Measurements from ENCODE around the gene ZNF429. TPM values are rescaled to one million over a fixed set of nuclear protein-coding genes. Genes with fewer than 3 reads are reported as not detected.

The ZNF429 gene
- polyA plus RNA-seq, 1 donor (not counting 4 experiments of a cell fraction or from before 2014, with no cell fraction given): 4.4 TPM

- dilution Hi-C loops (cut with MboI; ENCODE audit: extremely low pct_ligation_motif_present, low sequenced_read_pairs): no loop called here
- Histone ChIP-seq H3K79me2 (ENCODE audit: control insufficient read depth, insufficient read depth, low read length) (no peaks in the 10 kb centered on the region), H3K36me3 (ENCODE audit: control insufficient read depth in 2 of 2, extremely low read depth in 1 of 2, insufficient read depth in 2 of 2, low read length in 2 of 2) (no peaks in the 10 kb centered on the region), H3K9me1 (ENCODE audit: control insufficient read depth, extremely low read depth, insufficient read depth, low read length) (no peaks in the 10 kb centered on the region), H3K9ac (ENCODE audit: control insufficient read depth, extremely low read depth, insufficient read depth, low read length) (no peak overlapping the region), H3K4me1 (ENCODE audit: control insufficient read depth, extremely low read depth, insufficient read depth, low read length) (no peaks in the 10 kb centered on the region), H3K4me3 (ENCODE audit: control insufficient read depth in 2 of 3, extremely low read depth in 1 of 3, insufficient read depth in 2 of 3, low read depth in 1 of 3, low read length in 3 of 3) (no peak overlapping the region), H3K9me3 (ENCODE audit: control insufficient read depth, low read depth, low read length) (peaks cover 6% of the 10 kb centered on the region), H3K4me2 (ENCODE audit: control insufficient read depth, extremely low read depth, insufficient read depth, low read depth, low read length) (no peak overlapping the region), H3K27me3 (ENCODE audit: control insufficient read depth, extremely low read depth, insufficient read depth, low read length) (no peaks in the 10 kb centered on the region), H3K27ac (ENCODE audit: control insufficient read depth, insufficient read depth, low read length) (no peak overlapping the region), H4K20me1 (ENCODE audit: control insufficient read depth, extremely low read depth, insufficient read depth, low read length) (no peaks in the 10 kb centered on the region), H2AFZ (ENCODE audit: control insufficient read depth, low read length) (no peak overlapping the region)
- no peak for TF ChIP-seq CTCF (optimal IDR thresholded peaks at IDR 0.05 in 1 of 3, IDR thresholded peaks at IDR 0.05 in 1 of 3, conservative IDR thresholded peaks at IDR 0.05 in 1 of 3; ENCODE audit: extremely low read depth in 1 of 3, insufficient read depth in 2 of 3, low read length in 3 of 3)
- TF ChIP-seq EZH2 (IDR thresholded peaks at IDR 0.05; ENCODE audit: low read length): no peak
- FAIRE-seq: no peak
- no peak for DNase-seq (ENCODE audit: low read depth, low spot score)
Measured at GRCh38 chr19:21466627-21467026, 38.8 kb upstream of the ZNF429 start.

- Histone ChIP-seq H3K4me3 (ENCODE audit: control insufficient read depth in 2 of 3, extremely low read depth in 1 of 3, insufficient read depth in 2 of 3, low read depth in 1 of 3, low read length in 3 of 3) (no peak overlapping the region), H3K9me3 (ENCODE audit: control insufficient read depth, low read depth, low read length) (peaks cover 5% of the 10 kb centered on the region), H3K36me3 (ENCODE audit: control insufficient read depth in 2 of 2, extremely low read depth in 1 of 2, insufficient read depth in 2 of 2, low read length in 2 of 2) (no peaks in the 10 kb centered on the region), H3K4me1 (ENCODE audit: control insufficient read depth, extremely low read depth, insufficient read depth, low read length) (no peaks in the 10 kb centered on the region), H3K9ac (ENCODE audit: control insufficient read depth, extremely low read depth, insufficient read depth, low read length) (no peak overlapping the region), H3K27me3 (ENCODE audit: control insufficient read depth, extremely low read depth, insufficient read depth, low read length) (no peaks in the 10 kb centered on the region), H2AFZ (ENCODE audit: control insufficient read depth, low read length) (no peak overlapping the region), H3K27ac (ENCODE audit: control insufficient read depth, insufficient read depth, low read length) (no peak overlapping the region), H3K79me2 (ENCODE audit: control insufficient read depth, insufficient read depth, low read length) (no peaks in the 10 kb centered on the region), H3K9me1 (ENCODE audit: control insufficient read depth, extremely low read depth, insufficient read depth, low read length) (no peaks in the 10 kb centered on the region), H3K4me2 (ENCODE audit: control insufficient read depth, extremely low read depth, insufficient read depth, low read depth, low read length) (no peak overlapping the region), H4K20me1 (ENCODE audit: control insufficient read depth, extremely low read depth, insufficient read depth, low read length) (no peaks in the 10 kb centered on the region)
- dilution Hi-C loops (cut with MboI; ENCODE audit: extremely low pct_ligation_motif_present, low sequenced_read_pairs): no loop called here
- DNase-seq (ENCODE audit: low read depth, low spot score) (no peak), FAIRE-seq (no peak)
- TF ChIP-seq CTCF (optimal IDR thresholded peaks at IDR 0.05 in 1 of 3, IDR thresholded peaks at IDR 0.05 in 1 of 3, conservative IDR thresholded peaks at IDR 0.05 in 1 of 3; ENCODE audit: extremely low read depth in 1 of 3, insufficient read depth in 2 of 3, low read length in 3 of 3) (no peak), EZH2 (IDR thresholded peaks at IDR 0.05; ENCODE audit: low read length) (no peak)
Measured at GRCh38 chr19:21468791-21469190, 36.6 kb upstream of the ZNF429 start.

Measured in keratinocyte (primary cell).